Measurements from ENCODE around the gene TTC28.

TTC28 gene

DNA sequence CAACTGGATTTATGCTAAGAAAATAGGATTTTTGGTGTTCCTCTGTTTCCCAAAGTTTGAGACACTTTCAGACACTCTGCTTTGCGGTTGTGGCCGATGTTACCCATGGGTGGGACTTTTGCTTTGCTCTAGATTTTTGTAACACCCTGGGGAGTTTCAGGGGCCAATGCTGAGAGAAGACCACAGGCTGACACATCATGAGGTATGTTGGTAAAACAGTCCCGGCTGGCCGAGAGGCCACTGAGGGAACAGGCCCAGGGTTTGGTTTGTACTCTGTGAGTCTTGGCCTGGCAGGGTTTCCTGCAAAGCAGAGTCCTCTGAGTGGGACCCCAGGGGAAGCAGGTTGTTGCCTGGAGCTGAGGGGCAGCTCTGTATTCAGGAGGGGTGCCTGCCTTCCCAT, 682.1 kb downstream of the TTC28 start:
- in situ Hi-C loops (cut with MboI; ENCODE audit: low sequenced_read_pairs) = no loop called here

DNA sequence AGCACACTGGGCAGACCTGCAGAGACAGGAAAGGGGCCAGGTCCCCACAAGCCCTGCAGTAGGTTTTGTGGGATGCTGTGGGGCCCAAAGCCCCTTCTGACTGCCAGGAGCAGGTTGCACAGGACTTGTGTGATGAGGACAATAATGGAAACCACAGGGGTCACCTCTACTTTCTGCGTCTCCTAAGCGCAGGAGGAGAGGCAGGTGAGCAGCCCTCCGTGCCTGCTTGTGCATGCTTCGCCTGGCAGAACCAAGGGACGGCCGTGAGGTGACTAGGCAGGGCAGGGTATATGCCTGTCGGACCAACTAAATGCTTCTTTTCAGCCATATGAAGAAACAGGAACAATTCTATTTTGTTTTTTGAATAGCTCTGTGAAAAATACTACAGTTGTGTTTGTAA, 682.7 kb downstream of the TTC28 start:
- in situ Hi-C loops (cut with MboI; ENCODE audit: low sequenced_read_pairs) = no loop called here

DNA sequence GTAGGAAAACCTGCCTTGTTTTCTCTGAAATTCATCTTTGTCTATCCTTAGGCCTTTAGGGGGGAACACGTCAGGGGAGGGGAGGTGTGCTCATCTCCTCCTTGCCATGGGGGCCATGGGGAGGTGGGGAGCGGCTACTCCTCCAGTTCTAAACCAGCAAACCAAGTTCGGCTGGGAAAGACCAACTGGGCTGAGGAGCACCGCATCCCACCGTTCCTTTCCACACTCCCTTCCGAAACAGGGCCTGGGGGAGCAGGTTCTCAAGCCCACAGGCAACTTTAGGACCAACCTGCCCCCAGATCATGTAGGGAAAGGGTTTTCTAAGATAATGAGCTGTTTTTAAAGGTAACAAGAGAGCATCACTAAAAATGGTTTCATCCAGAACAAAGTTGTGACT, 683.1 kb downstream of the TTC28 start:
- in situ Hi-C loops (cut with MboI; ENCODE audit: low sequenced_read_pairs) = no loop called here

- in situ Hi-C loops (cut with MboI; ENCODE audit: low sequenced_read_pairs) = no loop called here
These were observed 683.7 kb downstream of the TTC28 start for GRCh38 chr22:27995801-27996528.

- in situ Hi-C loops (cut with MboI; ENCODE audit: low sequenced_read_pairs) = no loop called here
These were observed 684.9 kb downstream of the TTC28 start for GRCh38 chr22:27994481-27995331.

GRCh38 chr22:27993774-27994350, 685.8 kb downstream of the TTC28 start:
- in situ Hi-C loops (cut with MboI; ENCODE audit: low sequenced_read_pairs) = no loop called here

- in situ Hi-C loops (cut with MboI; ENCODE audit: low sequenced_read_pairs) = no loop called here
These were observed 686.4 kb downstream of the TTC28 start for GRCh38 chr22:27993201-27993635.

GRCh38 chr22:27992294-27993165, 687.1 kb downstream of the TTC28 start:
- in situ Hi-C loops (cut with MboI; ENCODE audit: low sequenced_read_pairs) = no loop called here

- in situ Hi-C loops (cut with MboI; ENCODE audit: low sequenced_read_pairs) = no loop called here
These were observed 687.9 kb downstream of the TTC28 start for GRCh38 chr22:27991586-27992293.

DNA sequence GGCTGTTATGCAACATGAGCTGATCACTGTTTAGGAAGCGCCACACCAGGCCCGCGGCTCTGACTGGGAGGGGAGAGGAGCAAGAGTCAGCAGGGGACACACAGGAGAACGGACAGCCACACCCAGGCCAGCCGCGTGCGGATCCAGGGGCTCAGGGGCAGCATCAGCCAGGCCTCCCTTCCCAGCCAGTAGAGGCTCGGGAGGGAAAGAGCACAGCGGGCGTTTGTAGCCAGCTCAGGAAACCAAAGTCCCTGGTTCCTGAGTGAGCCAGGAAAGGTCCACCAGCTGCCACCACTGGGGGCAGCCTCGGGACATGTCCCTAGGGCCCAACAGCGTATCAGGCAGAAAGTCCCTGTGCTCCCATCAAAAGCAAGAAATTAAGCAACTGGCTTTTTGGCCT, 688.8 kb downstream of the TTC28 start:
- in situ Hi-C loops (cut with MboI; ENCODE audit: low sequenced_read_pairs) = no loop called here

GRCh38 chr22:27990451-27990840, 689.2 kb downstream of the TTC28 start:
- in situ Hi-C loops (cut with MboI; ENCODE audit: low sequenced_read_pairs) = no loop called here

DNA sequence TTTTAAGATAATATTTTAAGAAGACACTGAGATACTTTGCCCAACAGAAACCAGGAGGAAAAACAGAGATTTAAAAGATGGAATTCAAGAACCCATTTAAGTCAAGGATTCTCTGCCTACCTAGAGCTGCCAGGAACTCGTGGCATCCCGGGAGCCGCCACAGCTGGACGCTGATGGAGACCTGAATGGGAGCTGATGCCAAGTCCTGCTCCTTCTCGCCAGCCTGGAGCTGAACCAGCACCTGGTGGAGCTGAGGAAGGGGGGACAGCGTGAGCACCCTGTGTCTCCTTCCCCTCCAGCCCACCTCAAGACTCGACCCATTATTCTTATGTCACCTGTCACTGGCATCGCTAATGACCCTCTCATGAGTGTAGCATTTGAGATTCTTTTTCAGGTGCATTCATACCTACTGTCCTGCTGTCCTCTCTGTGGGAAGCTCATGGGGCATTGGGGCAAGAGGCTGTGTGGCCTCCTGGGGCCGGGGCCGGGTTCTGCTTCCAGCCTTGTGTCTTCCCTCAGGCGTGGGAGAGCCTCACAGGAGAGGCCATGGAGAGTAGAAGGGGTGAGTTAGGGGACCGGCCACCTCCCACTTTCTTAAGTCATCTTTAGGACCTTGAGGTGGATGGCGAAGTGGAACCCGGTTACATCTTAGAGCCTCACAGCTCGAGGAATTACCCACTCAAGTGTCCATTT, 689.7 kb downstream of the TTC28 start:
- in situ Hi-C loops (cut with MboI; ENCODE audit: low sequenced_read_pairs) = no loop called here

DNA sequence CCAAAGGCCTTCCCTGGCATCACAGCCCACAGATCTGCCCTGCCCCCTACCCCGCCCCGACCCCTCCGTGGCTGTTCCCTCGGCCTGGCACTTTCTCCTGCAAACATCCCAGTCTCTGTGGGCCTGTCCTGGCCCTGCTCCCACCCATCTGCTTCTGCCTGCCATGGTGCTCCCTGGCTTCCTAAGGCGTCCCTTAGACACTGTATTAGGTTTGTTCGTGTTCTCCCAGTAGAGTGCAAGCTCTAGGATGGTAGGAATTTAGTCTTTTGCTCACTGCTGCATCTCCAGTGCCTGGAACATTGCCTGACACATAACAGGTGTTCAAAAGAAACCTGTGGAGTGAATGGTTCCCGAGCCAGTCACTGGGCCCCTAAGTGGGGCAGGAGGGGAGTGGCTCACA, 690.9 kb downstream of the TTC28 start:
- in situ Hi-C loops (cut with MboI; ENCODE audit: low sequenced_read_pairs) = no loop called here

GRCh38 chr22:27987557-27987956, 692.1 kb downstream of the TTC28 start:
- in situ Hi-C loops (cut with MboI; ENCODE audit: low sequenced_read_pairs) = no loop called here

DNA sequence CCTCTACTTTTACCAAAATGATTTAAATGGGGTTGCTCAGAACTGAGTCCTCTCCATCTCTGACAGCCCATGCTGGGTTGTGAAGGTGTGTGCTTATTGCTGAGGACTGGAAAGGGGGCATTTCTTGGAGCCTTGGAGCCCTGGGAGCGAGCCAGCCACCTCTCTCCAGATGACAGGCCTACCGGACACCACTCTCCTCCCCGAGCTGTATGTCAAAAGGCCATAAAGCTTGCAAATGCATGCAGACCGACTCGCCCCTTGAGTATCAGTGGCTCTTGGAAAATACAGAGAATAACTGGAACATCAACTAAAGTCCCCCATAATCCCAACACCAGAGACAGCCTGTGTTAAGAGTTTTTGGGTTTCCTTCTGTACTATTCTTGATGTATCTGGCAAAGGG, 692.7 kb downstream of the TTC28 start:
- in situ Hi-C loops (cut with MboI; ENCODE audit: low sequenced_read_pairs) = no loop called here

DNA sequence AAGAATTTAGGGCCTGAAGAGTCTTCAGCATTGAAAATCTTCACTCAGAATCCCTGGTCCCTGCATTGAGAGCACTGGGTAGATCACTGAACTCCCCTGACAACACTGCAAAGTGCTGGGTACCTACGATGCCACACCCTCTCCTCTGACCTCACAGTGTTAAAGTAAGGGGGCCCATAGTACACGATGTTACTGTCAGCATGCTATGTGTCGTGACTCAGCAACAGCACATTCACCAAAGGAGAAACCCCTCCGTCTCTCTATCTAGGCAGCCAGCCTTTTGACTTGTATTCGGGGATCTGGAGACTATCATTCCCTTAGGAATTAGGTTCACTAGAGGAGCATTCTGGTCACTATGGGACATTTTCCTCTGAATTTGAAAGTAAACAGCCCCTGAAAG, 693.2 kb downstream of the TTC28 start:
- in situ Hi-C loops (cut with MboI; ENCODE audit: low sequenced_read_pairs) = no loop called here

GRCh38 chr22:27985323-27986275, 694.0 kb downstream of the TTC28 start:
- in situ Hi-C loops (cut with MboI; ENCODE audit: low sequenced_read_pairs) = no loop called here

GRCh38 chr22:27984723-27985122, 694.9 kb downstream of the TTC28 start:
- in situ Hi-C loops (cut with MboI; ENCODE audit: low sequenced_read_pairs) = no loop called here
